Kidney glomerular epithelial cell (primary cell): ENCODE data around the gene TREH.
A peak's percentile ranks its signal among the peaks of the same experiment; 100 is the strongest.

ENCODE experiments used
- DNase-seq: peaks from one replicate; lab custom pipeline; 2025; lab: John Stamatoyannopoulos, UW

TREH gene

DNA sequence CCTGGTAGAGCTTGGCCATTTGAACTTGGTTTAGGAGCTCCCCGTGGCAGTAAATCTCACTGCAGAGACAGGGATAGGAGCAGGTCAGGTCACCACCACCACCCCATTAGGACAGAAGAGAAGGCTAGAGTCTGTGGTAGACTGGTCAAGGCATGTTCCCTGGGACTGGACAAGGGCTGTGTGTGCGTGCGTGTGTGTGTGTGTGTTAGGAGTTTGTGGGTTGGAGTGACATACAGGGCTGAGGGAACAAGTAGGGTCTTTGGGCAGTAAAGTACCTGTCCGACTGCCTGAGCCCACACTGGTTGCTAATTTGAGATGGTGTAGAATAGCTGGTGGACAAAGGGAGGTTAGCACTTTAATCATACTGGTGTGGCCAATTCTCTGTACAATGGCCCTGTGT, 16.1 kb downstream of the TREH start:
- no peak for DNase-seq

DNA sequence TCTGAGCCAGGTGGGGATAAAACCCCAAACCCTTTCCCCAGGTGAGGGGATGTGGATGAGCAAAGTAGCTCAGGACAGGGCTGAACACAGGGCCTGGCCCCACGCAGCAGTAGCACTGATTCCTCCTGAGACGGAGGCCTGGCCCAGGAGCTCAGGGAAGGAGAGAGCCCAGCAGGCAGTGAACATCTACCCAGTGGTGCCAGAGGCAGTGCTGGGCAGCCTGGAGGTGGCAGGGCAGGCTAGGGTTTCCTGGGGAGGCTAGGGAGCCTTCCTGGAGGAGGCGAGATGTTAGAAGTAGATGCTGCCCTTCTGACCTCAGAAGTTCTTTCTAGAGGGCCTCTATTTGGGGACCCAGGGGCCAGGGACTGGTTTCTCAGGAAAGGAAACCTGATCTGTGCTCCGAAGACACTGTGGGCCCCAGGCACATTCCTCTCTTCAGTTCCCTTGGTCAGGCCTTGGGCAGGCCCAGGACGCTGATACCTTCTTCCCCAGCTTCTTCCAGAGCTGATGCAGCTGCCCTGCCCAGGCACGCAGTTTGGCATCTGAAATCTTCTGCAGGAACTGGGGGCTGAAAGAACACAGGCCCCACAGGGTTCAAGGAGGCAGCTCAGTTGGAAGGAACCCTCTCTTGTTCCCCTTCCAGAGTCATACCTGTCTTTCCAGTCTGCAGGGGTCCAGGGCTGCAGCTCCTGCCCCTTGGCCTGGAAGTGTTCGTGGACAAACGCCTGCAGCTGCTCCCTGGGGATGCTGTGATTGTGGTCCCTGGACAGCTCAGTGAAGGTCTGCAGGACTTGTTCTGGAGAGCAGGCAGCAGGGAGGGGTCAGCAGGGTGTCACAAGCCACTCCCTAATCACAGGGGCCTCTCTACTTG, 16.8 kb downstream of the TREH start:
- no peak for DNase-seq

DNA sequence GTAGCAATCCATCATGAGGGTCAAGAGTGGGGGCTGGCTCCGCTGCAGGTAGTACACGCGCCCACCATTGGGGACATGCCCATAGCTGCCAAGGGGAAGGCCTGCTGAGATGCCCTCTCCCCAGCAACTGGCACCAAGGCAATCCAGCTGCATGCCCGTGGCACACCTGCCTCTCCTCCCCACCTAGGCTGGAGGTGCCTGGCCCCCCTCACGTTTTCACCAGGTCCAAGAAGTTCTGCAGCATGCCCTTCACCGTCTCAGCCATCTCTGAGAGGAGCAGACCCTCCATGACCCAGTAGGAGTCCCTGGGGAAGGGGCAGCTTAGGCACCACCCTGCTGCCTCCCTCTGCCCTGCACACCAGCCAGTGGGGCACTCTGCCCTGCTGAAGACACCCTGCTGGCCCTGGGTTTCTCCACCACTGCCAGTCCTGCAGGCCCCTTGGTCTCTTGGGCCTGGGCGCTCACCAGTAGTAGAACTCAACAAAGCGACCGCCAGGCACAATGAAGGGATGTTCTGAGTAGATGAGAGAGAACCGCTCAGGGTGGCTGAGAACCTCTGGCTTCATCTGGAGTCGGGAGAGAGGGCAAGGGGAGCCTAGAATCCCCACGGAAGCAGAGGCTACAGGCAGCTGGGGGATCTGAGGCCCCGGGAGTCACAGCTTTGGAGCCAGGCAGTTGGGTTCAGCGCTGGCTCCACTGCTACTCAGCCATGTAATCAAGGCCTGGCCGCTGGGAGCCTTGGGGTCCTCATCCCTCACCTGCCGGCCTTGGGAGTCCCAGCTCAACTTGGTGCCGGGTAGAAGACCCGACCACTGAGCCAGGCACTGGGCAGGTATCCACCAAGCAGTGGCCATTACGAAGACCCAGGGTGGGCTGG, 17.8 kb downstream of the TREH start:
- no peak for DNase-seq

DNA sequence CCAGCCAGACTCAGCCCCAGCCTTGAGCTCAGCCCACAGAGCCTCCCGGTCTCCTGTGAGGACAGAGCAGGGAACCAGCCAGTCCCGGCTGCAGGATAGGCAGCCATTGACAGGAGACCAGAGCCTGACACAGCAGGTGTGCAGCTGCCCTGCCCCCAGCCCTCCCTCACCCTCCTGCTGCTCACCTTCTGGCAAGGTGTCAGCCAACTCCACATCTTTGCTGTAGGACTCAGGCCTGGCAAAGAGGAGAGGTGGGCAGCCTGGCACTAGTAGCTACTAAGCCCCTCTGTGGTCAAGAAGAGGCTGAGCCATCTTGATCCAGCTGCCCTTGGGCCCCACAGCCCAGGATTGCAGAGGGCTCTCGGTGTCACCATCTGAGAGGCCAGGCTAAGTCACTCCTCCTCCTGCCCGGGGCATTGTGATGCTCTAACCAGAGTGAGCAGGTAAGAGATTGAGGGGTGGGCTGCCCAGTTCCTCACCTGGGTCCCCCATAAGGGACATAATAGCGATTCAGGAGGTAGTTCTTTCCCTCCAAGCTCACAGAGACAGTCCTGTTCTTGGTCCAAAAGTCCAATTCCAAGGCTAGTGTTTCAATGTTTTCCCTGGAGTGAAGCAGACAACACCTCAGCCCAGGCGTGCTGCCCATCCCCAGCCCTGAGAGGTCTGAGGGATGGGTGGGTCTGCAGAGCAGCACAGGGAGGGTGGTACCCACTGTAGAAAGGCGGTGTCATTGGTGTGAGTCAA, 18.6 kb downstream of the TREH start:
- no peak for DNase-seq

DNA sequence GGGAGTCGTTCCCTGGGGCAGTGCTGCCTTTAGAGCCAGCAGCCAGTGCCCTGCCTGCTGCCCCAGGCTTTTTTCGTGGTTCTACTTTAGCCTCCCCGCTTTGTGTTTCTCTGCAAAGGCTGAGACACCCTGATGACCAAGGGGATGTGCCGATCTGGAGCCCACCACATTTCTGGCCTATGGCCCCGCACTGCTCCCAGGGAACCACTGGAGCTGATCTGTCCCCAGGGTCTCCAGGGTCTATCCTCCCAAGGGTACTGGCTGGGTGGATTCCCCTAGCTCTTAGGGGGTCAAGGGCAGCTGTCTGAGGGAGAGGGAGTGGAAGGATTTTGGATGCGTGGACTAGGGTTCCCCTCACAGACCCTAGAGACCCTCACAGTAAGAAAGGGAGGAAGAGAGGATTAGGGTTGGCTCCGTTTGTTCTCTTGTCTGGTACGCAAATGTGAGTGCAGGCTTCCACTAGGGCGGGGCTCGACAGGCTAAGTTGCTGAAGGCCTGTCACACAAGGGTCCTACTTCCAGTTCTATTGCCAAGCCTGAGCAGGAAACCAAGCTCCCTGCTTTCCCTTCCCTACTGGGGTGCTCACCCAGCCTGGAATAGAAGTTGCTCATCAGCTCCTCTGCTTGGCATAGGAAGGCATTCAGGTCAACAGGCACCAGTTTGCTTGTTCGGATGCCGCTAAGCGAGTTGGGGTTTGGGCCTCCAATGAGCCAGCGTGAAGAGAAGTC, 19.3 kb downstream of the TREH start:
- DNase-seq: no peak

DNA sequence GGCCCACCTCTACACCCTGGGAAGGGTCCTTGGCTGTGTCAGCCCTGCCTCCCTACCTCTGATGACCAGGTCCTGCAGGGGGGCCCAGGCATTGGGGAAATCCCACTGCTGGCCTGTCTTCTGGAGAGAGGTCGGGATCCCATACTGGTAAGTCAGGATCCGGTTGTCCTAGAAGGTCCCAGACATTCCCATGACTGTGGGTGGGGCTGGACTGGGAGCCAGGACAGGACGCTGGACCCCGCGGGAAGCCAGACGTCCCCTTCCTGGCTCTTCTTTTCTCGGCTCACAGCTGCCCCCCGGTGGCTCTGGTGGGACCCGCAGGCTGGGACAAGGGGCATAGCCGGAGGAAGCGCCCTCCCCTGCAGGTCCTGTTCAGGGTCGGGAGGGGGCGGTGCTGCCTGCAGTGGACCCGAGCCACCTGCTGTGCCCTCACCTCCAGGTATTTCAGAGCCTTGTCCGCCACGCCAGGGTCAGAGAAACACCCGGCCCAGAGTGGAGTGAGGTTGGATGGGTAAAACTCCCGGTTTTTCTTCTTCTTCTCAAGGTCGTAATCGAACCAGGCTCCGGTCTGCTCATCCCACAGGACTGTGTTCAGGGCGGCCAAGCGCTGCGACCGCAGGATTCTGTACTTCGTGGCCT, 20.0 kb downstream of the TREH start:
- DNase-seq: peak; percentile 75

DNA sequence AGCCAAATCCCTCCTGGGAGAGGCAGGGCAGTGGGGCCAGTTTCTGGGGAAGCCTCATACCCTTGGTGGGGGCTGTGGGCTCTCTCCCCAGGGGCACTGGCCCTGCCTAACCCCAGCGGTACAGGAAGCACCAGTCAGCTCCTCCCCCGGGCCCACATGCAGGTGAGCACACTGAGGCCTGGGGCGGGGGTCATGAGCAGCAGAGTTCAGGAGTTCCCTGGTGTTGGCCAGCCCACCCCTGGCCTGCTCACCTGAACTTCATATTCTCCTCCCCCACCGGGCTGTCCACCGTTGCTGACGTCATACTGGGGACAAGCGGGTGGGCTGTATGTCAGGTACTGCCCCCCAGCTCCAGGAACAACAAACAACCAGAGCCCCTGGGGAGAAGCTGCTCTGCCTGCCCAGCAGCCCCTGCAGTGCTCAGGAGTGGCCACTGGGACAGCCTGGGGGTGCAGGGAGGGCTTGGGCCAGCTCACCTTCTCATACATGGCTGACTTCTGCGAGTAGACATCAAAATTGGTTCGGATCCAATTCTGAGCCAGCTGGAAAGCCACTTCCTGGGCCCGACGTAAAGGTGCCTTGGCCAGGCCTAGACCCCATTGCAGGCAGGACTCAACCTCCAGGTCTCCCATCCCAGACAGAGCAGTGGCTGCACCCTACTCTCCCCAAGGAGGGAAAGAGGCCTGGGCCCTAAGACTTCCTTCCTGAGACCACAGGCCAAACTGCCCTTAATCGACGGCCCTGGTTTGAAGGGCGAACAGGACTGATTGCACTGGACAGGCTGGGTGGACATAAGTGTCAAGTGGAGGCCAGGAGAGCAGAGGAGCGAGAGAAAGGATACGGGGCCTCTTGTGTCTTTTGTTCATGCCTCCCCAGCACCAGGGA, 20.8 kb downstream of the TREH start:
- DNase-seq: no peak

DNA sequence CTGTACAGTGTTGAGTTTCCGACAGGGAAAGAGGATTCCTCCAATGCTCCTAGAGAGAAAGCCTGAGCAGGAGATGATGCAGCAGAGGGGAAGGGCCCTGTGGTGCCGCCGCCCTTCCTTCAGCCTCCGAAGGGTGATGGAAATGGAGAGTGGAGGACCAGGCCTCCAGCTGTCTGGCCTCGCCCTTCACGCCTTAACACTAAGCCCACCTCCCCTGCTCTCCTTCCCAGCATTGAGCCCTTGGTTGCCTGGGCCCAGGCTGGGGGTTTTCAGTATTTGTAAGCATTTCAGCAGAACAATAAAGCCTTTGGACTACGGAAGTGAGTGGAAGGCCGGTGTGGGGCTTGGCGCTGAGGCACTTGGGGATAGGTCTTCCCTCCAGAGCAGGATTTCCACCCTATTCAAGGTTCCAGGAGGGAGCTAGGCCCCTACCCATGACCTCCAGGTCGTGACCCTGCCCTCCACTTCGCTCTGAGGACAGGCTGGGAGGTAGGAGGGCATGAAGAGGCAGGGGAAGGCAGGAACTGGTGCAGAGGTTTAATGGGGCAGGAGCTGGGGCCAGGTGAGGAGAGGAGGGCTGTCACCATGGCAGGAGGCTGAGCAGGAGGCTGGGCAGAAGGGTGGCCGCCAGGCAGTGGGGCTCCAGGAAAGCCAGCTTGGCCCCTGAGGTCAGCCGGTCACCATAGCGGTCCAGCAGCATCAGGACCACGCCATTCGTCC, 21.6 kb downstream of the TREH start:
- no peak for DNase-seq

DNA sequence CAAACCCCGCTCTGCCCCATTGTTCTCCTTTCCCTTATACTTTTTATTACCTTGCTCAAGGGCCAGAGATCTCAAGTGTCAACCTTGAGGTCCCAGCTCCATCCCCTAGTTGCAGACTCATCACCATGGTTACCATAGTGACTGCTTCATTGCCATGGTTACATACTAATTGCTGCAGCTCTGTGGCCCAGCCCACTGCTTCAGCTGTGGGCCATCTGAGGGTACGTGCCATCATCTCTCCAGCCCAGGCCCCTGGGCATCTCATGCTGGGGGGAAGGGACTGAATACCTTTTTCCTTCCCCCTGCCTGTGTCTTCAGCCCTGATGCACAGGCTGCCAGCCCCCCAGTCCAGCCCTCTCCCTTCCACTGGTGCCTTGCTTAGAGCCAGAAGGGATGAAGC, 22.2 kb downstream of the TREH start:
- DNase-seq: no peak

DNA sequence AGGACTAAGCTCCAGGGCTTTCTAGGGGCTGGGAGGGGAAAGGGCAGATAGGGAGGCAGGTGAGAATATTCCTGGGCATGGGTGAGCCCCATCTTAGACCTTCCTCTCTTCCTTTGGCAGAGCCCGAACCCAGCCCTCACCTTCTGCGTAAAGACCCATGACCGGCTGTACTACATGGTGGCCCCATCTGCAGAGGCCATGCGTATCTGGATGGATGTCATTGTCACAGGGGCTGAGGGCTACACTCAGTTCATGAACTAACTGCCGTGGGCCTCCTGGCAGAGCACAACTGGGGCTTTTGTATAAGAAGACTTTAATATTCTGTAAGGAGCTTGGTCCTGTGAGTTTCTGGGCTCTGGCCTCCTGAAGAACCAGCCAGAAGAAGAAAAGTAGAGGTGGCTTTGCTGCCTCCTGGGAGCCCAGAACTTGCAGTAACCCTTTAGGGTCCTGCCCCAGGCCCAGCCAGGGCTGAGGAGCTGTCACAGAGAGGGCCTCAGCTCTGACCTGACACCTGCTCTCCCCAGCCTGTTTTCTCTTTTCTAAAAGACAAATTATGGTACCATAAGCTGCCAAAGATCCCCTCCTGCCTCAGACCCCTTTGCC, 22.8 kb downstream of the TREH start:
- DNase-seq: no peak

DNA sequence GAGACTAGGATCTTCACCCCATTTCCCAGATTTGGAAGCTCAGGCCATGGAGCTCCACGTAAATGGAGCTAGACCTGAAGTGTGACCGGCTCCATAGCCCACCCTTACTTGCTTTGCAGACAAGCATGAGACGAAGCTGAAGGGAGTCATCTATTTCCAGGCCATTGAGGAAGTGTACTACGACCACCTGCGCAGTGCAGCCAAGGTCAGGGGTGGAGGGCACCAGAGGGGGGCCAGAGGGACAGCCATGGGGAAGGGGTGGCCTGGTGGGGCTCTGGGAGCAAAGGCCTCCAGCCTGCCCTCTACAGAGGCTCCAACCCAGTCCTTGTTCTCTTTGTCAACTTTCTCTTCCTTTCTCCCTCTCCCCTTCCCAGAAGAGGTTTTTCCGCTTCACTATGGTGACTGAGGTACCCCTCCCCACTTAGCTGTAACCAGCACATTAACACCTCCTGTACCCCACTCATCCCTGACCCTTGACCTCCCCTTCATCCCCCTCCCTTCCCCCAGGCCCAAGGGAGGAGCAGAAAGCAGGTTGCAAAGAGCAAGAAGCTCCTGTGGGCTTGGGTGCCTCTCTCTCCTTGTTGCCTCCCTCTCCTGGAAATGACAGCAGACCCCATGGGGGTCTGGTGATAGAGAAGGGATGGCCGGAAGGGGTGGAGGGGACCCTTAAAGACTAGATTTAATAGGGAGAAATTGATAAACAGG, 23.8 kb downstream of the TREH start:
- no peak for DNase-seq

DNA sequence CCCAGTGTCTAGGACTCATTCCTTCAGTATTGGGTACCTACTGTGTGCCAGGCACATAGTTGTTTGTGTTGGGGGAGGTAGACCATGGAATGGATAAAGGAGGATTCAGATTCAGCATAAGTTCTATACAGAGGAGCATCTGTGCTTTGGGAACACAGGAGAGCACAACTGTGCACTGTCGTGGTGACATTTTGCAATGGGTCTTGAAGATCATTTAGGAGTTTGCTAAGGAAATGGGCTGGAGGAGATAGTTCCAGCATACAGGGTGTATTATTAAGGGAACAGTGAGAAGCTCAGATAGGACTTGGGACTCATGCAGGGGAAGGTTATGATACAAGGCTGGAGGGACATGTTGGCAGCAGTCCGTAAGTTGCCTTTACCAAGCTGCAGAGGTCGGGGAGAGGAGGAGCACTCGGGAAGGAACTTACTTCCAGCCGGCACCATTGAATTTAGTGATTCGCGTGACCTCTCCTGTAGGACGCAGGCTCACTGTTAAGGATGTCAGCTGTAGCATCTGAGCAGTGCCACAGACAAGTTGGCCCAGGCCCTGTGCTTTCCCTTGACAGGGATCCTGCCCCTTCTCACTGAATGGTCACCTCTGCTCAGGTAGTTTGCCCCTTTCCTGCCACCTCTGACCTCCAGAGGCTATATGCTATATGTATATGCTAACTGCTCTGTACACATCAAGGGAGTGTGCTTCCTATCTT, 25.6 kb downstream of the TREH start:
- no peak for DNase-seq

DNA sequence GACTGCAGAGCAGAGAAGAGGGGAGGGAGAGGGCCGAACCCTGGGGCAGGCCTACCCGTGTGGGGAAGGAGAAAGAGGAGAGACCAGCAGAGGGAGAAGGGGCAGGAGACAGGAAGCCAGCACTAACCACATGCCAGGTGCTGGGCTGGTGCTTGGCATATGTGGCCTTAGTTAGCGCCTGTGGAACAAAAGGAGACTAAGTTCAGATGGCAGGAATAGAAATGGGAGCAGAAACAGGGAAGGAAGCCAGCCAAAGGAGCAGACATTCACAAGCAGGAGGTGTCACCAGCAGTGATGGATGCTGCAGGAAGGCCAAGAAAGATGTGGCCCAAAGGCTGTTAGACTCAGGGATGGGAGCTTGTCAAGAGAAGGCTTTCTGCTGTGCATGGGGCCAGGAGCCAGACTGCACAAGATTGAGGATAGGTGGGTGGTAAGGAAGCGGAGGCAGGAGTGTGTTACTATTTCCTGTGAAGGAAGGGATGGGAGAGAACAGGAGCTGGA, 26.7 kb downstream of the TREH start:
- no peak for DNase-seq

DNA sequence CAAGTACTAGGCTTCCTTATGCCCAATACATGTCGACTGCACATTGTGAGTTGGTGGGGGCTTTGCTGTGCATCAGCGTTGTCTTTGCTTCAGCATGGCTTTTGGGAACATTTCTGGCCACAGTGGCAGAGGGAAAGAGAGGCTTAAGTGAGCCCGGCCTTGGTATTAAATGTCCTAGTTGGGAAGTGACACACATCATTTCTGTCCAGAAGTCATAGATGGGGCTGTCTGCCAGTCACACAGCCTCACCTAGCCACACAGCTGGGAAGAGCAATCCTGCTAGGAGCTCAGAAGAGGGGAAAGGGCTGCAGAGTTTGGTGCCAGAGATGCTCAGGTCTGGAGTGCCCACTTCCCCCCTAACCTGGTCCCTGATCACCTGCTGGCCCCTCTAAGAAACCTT, 27.6 kb downstream of the TREH start:
- no peak for DNase-seq

DNA sequence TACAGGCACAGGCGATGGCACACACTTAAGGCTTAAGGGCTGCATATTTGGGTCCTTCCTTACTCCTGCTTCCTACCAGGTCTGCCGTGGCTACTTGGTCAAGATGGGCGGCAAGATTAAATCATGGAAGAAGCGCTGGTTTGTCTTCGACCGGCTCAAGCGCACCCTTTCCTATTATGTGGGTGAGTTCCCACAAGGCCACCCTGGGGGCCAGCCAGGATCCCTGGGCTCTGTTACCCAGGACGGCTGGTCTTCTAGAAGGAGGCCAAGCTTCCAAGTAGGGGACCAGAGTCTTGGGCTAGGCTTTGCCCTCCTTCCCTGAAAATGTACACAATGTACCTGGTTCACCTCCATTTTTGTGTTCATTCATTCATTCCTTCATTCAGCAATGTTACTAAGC, 29.1 kb downstream of the TREH start:
- no peak for DNase-seq

DNA sequence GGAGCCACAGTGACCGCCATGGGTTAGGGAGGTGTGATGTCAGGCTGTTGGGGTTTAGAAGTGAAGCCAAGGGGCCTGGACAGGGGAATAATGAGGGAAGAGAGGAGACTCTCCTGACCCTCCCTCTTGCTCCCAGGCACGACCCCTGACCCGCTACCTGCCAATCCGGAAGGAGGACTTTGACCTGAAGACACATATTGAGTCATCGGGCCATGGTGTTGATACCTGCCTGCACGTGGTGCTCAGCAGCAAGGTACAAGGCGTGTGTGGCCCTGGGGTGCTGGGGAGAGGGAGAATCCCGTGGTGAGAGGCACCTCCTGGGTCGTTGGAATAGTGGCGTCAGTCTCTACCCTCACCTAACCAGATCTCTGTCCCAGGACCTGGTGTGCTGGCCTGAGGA, 29.5 kb downstream of the TREH start:
- no peak for DNase-seq

DNA sequence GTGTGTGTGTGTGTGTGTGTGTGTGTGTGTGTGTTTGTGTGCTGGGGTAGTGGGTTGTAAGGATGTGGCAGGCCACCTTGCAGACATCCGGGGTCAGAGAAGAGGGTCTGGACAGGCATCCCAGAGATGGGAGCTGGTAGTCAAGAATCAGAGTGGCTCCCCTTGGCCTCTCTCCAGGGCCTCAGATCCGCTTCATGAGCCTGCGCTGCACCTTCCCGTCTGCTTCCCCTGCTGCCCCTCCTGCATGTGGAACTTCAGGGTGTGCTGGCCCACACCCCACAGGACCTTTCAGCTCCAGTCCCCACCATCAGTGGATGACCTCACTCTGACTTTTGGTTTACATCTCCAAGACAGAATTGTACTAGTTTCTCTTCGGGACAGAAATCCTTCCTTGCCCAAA, 31.2 kb downstream of the TREH start:
- DNase-seq: no peak

DNA sequence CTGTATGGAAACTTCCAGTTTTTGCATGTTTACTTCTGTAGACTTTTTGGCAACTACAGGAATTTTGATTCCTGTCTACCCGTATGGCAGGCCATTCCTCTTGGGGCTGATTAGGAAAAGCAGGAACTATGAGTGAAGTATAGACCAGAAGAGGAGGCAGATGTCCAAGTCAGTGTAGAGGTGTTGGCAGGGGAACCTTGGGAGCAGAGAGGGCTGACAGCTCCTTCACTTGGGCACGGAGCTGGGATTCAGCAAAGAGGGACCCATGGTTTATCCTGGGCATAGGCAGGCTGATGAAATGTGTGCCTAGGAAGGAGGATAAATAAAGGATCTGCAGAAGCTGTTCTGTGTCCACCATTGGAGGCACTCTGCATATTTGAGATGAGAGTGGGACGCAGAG, 33.1 kb downstream of the TREH start:
- no peak for DNase-seq
